ENCODE results near the gene HECTD4. TPM values are rescaled to one million over a fixed set of nuclear protein-coding genes. Genes with fewer than 3 reads are reported as not detected.

The HECTD4 gene
- total and polyA plus RNA-seq, 9 of the 15 experiments (the other 6 are each of a cell fraction or from before 2014, with no cell fraction given) = 3.5 to 33.3 (median 13.5) TPM

DNA sequence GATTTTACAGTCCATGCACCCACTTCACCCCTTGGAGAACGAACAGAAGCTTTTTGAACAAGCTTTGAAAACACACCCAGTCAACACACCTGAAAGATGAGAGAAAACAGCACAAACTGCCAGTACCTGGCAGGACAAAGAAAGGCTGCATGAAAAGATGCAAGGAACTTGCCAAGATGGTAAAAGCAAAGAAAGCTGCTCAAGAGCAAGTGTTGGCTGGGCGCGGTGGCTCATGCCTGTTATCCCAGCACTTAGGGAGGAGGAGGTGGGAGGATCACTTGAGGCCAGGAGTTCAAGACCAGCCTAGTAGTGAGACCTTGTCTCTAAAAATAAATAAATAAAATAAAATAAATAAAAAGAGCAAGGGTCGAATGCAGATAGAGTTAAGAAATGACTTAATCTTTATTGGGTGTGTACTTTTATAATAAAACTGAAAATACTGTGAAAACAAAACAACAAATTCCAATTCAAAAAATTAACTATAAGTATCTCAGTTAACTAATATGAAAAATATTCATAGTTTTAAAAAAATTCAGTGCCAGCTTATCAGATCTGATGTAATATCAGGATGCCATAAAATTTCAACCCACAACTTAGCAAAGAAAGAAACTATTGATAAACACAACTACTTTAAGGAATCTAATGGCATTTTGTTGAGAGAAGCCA is 59.2 kb downstream of the HECTD4 start:
- FAIRE-seq = peak; percentile 29

DNA sequence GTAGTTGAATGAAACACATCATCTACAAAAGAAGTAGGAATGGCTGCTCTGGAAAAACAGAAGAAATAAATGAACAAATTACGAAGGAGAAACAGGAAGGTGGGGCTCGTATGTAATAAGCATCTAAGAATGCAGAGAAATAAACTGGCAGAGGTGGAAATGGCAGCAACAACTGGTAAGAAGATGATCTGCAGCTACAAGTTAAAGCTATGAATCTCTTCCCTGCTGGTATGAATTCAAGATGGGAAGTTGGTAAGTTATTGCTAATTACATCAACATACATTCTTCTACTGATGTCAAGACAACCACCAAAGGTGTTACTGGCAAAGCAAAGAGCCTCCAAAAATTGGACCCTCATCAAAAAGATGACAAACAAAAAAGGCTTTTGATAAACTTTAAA is 59.8 kb downstream of the HECTD4 start:
- BruUV-seq (replicated peaks) = no TSS peak
- ChIA-PET POLR2A (interaction anchor here (1.6 to 1.9 kb wide), 2 partner anchors 12 to 28 kb away, joined by 6 read pairs; no protein-coding TSS in a partner anchor), CTCF (ENCODE audit: low intra/inter-chr PET ratio) (no interaction called here)
- Histone ChIP-seq H3K4me1 (replicated peaks in 1 of 2; ENCODE audit: control insufficient read depth in 2 of 2, insufficient read depth in 2 of 2, low read length in 2 of 2) (peaks cover 4 to 7% of the 10 kb centered on the region in 2 experiments; a peak in 3 of 5 replicates), H3K27ac (ENCODE audit: extremely low read depth, low read depth, low read length) (no peak overlapping the region), H3K27me3 (ENCODE audit: control insufficient read depth in 2 of 2, insufficient read depth in 2 of 2, low read length in 2 of 2) (no peaks in the 10 kb centered on the region), H3K4me2 (ENCODE audit: insufficient read depth, low read length) (no peak overlapping the region), H3K36me3 (ENCODE audit: control insufficient read depth, insufficient read depth, low read length) (peaks cover 10% of the 10 kb centered on the region), H4K20me1 (replicated peaks; ENCODE audit: control insufficient read depth, insufficient read depth, low read length) (no peaks in the 10 kb centered on the region), H3K9me3 (replicated peaks; ENCODE audit: control insufficient read depth, insufficient read depth, low read depth, low read length) (no peaks in the 10 kb centered on the region), H3K9me1 (ENCODE audit: control insufficient read depth, insufficient read depth, low read length) (no peaks in the 10 kb centered on the region), H3K9ac (ENCODE audit: insufficient read depth in 1 of 2, low read depth in 2 of 2, low read length in 2 of 2) (no peak overlapping the region), H3K4me3 (no peak overlapping the region), H2AFZ (ENCODE audit: low read depth, low read length) (no peak overlapping the region), H3K79me2 (ENCODE audit: control insufficient read depth, insufficient read depth, low read length) (peaks cover 12% of the 10 kb centered on the region)
- FAIRE-seq (no peak), DNase-seq (ENCODE audit: extremely low read depth in 1 of 4, low spot score in 3 of 4) (no peak), ATAC-seq (no peak; the same call in 2 of the 3 replicates)
- TF ChIP-seq ZNF121 (CRISPR knock-in tag; conservative IDR thresholded peaks at IDR 0.05) = no peak
- in situ Hi-C loops (cut with MboI) (no loop called here), intact Hi-C loops (cut with micrococcal nuclease) (no loop called here)
- WGBS (ENCODE audit: insufficient coverage, low coverage, missing lambda C conversion rate) = 59% methylated on average over 2 of the region's 2 CpGs

More for the DNA sequence above, 59.2 kb downstream of the HECTD4 start:
- Histone ChIP-seq H3K9me1 (ENCODE audit: control insufficient read depth, insufficient read depth, low read length) (no peaks in the 10 kb centered on the region), H3K4me2 (ENCODE audit: insufficient read depth, low read length) (no peak overlapping the region), H3K4me3 (no peak overlapping the region), H3K27me3 (ENCODE audit: control insufficient read depth in 2 of 2, insufficient read depth in 2 of 2, low read length in 2 of 2) (no peaks in the 10 kb centered on the region), H4K20me1 (replicated peaks; ENCODE audit: control insufficient read depth, insufficient read depth, low read length) (no peaks in the 10 kb centered on the region), H3K36me3 (ENCODE audit: control insufficient read depth, insufficient read depth, low read length) (peaks cover 10% of the 10 kb centered on the region), H3K79me2 (ENCODE audit: control insufficient read depth, insufficient read depth, low read length) (peaks cover 15% of the 10 kb centered on the region), H3K9ac (ENCODE audit: insufficient read depth in 1 of 2, low read depth in 2 of 2, low read length in 2 of 2) (no peak overlapping the region), H3K9me3 (replicated peaks; ENCODE audit: control insufficient read depth, insufficient read depth, low read depth, low read length) (no peaks in the 10 kb centered on the region), H3K4me1 (replicated peaks in 1 of 2; ENCODE audit: control insufficient read depth in 2 of 2, insufficient read depth in 2 of 2, low read length in 2 of 2) (peaks cover 4 to 7% of the 10 kb centered on the region in 2 experiments; a peak in 3 of 5 replicates), H2AFZ (ENCODE audit: low read depth, low read length) (no peak overlapping the region), H3K27ac (ENCODE audit: extremely low read depth, low read depth, low read length) (no peak overlapping the region)
- TF ChIP-seq GABPA (tag; conservative IDR thresholded peaks at IDR 0.05; ENCODE audit: low read depth) = no peak
- no peak for TF ChIP-seq U2AF1 (optimal IDR thresholded peaks at IDR 0.05; ENCODE audit: low read depth, low read length)
- TF ChIP-seq OTX1 (CRISPR knock-in tag; IDR thresholded peaks at IDR 0.05) = no peak
- no peak for TF ChIP-seq PTBP1 (IDR thresholded peaks at IDR 0.05; ENCODE audit: low read depth, low read length)
- TF ChIP-seq PTRF (tag; IDR thresholded peaks at IDR 0.05) = no peak
- no peak for TF ChIP-seq TOE1 (IDR thresholded peaks at IDR 0.05; ENCODE audit: borderline replicate concordance)
- no peak for TF ChIP-seq TOE1 (CRISPR knock-in tag; IDR thresholded peaks at IDR 0.05; ENCODE audit: borderline replicate concordance, low read depth)
- in situ Hi-C loops (cut with MboI) (no loop called here), intact Hi-C loops (cut with micrococcal nuclease) (no loop called here)
- no TSS peak for BruUV-seq (replicated peaks)
- WGBS (ENCODE audit: insufficient coverage, low coverage, missing lambda C conversion rate) = 52% methylated on average over 4 of the region's 4 CpGs
- POLR2A ChIA-PET = interaction anchor here (1.6 to 1.9 kb wide), 2 partner anchors 13 to 27 kb away, joined by 6 read pairs; no protein-coding TSS in a partner anchor
- no peak for DNase-seq (ENCODE audit: extremely low read depth in 1 of 4, low spot score in 3 of 4)
- ATAC-seq = peak; percentile 25; the same call in 1 of the 3 replicates
- CTCF ChIA-PET (ENCODE audit: low intra/inter-chr PET ratio) = no interaction called here

All from K562 (cell line).